Measurements from ENCODE around the gene SETD2.

- no peak for TF ChIP-seq CTCF (IDR thresholded peaks at IDR 0.05; ENCODE audit: insufficient read depth, low read length)
- no peak for TF ChIP-seq POLR2AphosphoS5 (IDR thresholded peaks at IDR 0.05; ENCODE audit: low read depth)
- TF ChIP-seq SPI1 (IDR thresholded peaks at IDR 0.05; ENCODE audit: borderline replicate concordance, low read depth), result no peak
These were observed 158.4 kb downstream of the SETD2 start for GRCh38 chr3:47005212-47006144.

Data from HL-60 (cell line).